HUES48 (cell line): Measurements from ENCODE around the gene VCY.
"Not testable (repeated sequence)": the region's sequence is repeated elsewhere in the genome, so short reads cannot be mapped to it uniquely, and the experiment has no call there.

Experiments
- H3K27ac ChIP-seq: one replicate; pipeline ENCODE4 v1.7.0; 2013; ENCODE audit warnings: low read depth, low read length, inconsistent platforms
- H3K27me3 ChIP-seq: 2 replicates; pipeline ENCODE4 v1.6.1; 2013; ENCODE audit warnings: mild to moderate bottlenecking, low read length; ENCODE audit not compliant: control insufficient read depth, insufficient read depth
- H3K36me3 ChIP-seq: 2 replicates; pipeline ENCODE4 v1.6.1; 2013; ENCODE audit warnings: low read length; ENCODE audit not compliant: control insufficient read depth, insufficient read depth
- H3K4me1 ChIP-seq: 2 replicates; pipeline ENCODE4 v1.6.1; 2013; ENCODE audit warnings: mild to moderate bottlenecking, low read length; ENCODE audit not compliant: control insufficient read depth, insufficient read depth
- H3K4me3 ChIP-seq: 2 replicates; pipeline ENCODE4 v1.5.1; 2013; ENCODE audit warnings: mild to moderate bottlenecking, low read depth, low read length
- H3K9ac ChIP-seq: 2 replicates; pipeline ENCODE4 v1.6.1; 2013; ENCODE audit warnings: mild to moderate bottlenecking, low read depth, low read length, moderate library complexity
- H3K9me3 ChIP-seq: 2 replicates; pipeline ENCODE4 v1.6.1; 2013; ENCODE audit warnings: low read length; ENCODE audit not compliant: control insufficient read depth, insufficient read depth

Gene VCY

GRCh38 chrY:13986373-13986772 is at the start of gene VCY:
Gene VCY, minus strand, starts transcription at chrY:13986473. Its CDS starts 33 bp downstream, at chrY:13986440.
- H3K9me3 ChIP-seq, H3K36me3 ChIP-seq, H3K4me1 ChIP-seq, H3K27ac ChIP-seq, H3K27me3 ChIP-seq, H3K9ac ChIP-seq, H3K4me3 ChIP-seq: not testable (repeated sequence)

- H3K4me3 ChIP-seq, H3K27ac ChIP-seq, H3K4me1 ChIP-seq: not testable (repeated sequence)
Measured at GRCh38 chrY:14030395-14030794, 44.1 kb upstream of the VCY start.

GRCh38 chrY:14011916-14012315 is 25.6 kb upstream of the VCY start:
- not testable (repeated sequence) for H3K4me1 ChIP-seq, H3K9me3 ChIP-seq, H3K27me3 ChIP-seq, H3K9ac ChIP-seq, H3K36me3 ChIP-seq, H3K27ac ChIP-seq, H3K4me3 ChIP-seq

More at GRCh38 chrY:14030395-14030794, 44.1 kb upstream of the VCY start:
- H3K36me3 ChIP-seq, H3K9ac ChIP-seq, H3K9me3 ChIP-seq, H3K27me3 ChIP-seq: not testable (repeated sequence)

GRCh38 chrY:13942406-13942805 is 43.9 kb downstream of the VCY start:
- not testable (repeated sequence) for H3K4me1 ChIP-seq, H3K4me3 ChIP-seq, H3K36me3 ChIP-seq, H3K27ac ChIP-seq, H3K27me3 ChIP-seq, H3K9ac ChIP-seq, H3K9me3 ChIP-seq
